Measurements from ENCODE around the gene PTMA. TPM values are rescaled to one million over a fixed set of nuclear protein-coding genes. Genes with fewer than 3 reads are reported as not detected.

PTMA gene
- total and polyA plus RNA-seq, 2 experiments from 2014 or later, result 737 to 750 TPM

- peak overlapping the region; percentile 13 for H3K4me3 ChIP-seq
- DNase-seq (ENCODE audit: low read depth in 1 of 2, low spot score in 1 of 2), result peak; percentile 95 to 98
Observed at GRCh38 chr2:231666171-231667095, 41.9 kb upstream of the PTMA start.

GRCh38 chr2:231667096-231667427 lies 41.3 kb upstream of the PTMA start:
- TF ChIP-seq CTCF (IDR thresholded peaks at IDR 0.05; ENCODE audit: low read depth, low read length), result no peak
- no peak for DNase-seq (ENCODE audit: low read depth in 1 of 2, low spot score in 1 of 2)
- Histone ChIP-seq H3K9me3 (ENCODE audit: low read depth) (no peaks in the 10 kb centered on the region), H3K27ac (peak overlapping the region; percentile 99), H3K27me3 (no peaks in the 10 kb centered on the region), H3K36me3 (no peaks in the 10 kb centered on the region), H3K4me1 (ENCODE audit: low read depth) (peaks cover 34% of the 10 kb centered on the region), H3K4me3 (peak overlapping the region; percentile 13)

More at GRCh38 chr2:231666171-231667095, 41.9 kb upstream of the PTMA start:
- Histone ChIP-seq H3K9me3 (ENCODE audit: low read depth) (no peaks in the 10 kb centered on the region), H3K27me3 (no peaks in the 10 kb centered on the region), H3K36me3 (no peaks in the 10 kb centered on the region), H3K4me1 (ENCODE audit: low read depth) (peaks cover 27% of the 10 kb centered on the region), H3K27ac (peak overlapping the region; percentile 99)
- TF ChIP-seq CTCF (IDR thresholded peaks at IDR 0.05; ENCODE audit: low read depth, low read length), result no peak

- DNase-seq (ENCODE audit: low read depth in 1 of 2, low spot score in 1 of 2), result no peak
- H3K4me1 ChIP-seq (ENCODE audit: low read depth), result peaks cover 37% of the 10 kb centered on the region
- no peaks in the 10 kb centered on the region for H3K27me3 ChIP-seq
- no peak overlapping the region for H3K4me3 ChIP-seq
- H3K27ac ChIP-seq, result peak overlapping the region; percentile 99
- H3K9me3 ChIP-seq (ENCODE audit: low read depth), result no peaks in the 10 kb centered on the region
- no peaks in the 10 kb centered on the region for H3K36me3 ChIP-seq
- no peak for TF ChIP-seq CTCF (IDR thresholded peaks at IDR 0.05; ENCODE audit: low read depth, low read length)
Observed at GRCh38 chr2:231667496-231667895, 40.8 kb upstream of the PTMA start.

GRCh38 chr2:231668981-231669380 lies 39.3 kb upstream of the PTMA start:
- no peak for TF ChIP-seq CTCF (IDR thresholded peaks at IDR 0.05; ENCODE audit: low read depth, low read length)
- Histone ChIP-seq H3K27me3 (no peaks in the 10 kb centered on the region), H3K36me3 (no peaks in the 10 kb centered on the region), H3K27ac (no peak overlapping the region), H3K4me1 (ENCODE audit: low read depth) (peaks cover 51% of the 10 kb centered on the region), H3K4me3 (no peak overlapping the region), H3K9me3 (ENCODE audit: low read depth) (no peaks in the 10 kb centered on the region)
- DNase-seq (ENCODE audit: low read depth in 1 of 2, low spot score in 1 of 2), result no peak

- no peak for DNase-seq (ENCODE audit: low read depth in 1 of 2, low spot score in 1 of 2)
- Histone ChIP-seq H3K4me1 (ENCODE audit: low read depth) (peaks cover 51% of the 10 kb centered on the region), H3K27me3 (no peaks in the 10 kb centered on the region), H3K27ac (peak overlapping the region; percentile 74), H3K36me3 (no peaks in the 10 kb centered on the region), H3K9me3 (ENCODE audit: low read depth) (no peaks in the 10 kb centered on the region), H3K4me3 (no peak overlapping the region)
- TF ChIP-seq CTCF (IDR thresholded peaks at IDR 0.05; ENCODE audit: low read depth, low read length), result no peak
Observed at GRCh38 chr2:231671270-231672050, 36.9 kb upstream of the PTMA start.
